Measurements from ENCODE around the gene DTD2.
A peak's percentile ranks its signal among the peaks of the same experiment; 100 is the strongest.

DTD2 gene

DNA sequence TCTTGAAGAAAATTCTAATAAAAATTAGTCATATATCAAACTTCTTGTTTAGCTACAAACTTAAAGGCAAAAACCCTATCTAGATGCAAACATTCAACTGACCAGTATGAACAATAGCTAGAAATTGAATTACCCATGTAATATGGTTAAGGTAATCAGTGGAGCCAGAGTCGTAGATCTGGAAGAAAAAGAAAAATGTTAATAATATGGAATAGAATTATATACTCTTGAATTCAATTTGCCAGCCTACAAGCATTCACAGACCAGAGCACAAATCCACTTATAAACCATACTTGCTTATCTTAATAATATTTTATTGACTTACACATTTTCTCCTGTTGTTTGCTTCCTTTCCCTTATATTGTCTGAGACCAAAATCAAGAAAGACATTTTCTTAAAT, 29.3 kb downstream of the DTD2 start:
- no peak overlapping the region for H3K4me3 ChIP-seq (ENCODE audit: low read length)
- TF ChIP-seq ZNF274 (IDR thresholded peaks at IDR 0.05; ENCODE audit: low read depth, low read length) = no peak

DNA sequence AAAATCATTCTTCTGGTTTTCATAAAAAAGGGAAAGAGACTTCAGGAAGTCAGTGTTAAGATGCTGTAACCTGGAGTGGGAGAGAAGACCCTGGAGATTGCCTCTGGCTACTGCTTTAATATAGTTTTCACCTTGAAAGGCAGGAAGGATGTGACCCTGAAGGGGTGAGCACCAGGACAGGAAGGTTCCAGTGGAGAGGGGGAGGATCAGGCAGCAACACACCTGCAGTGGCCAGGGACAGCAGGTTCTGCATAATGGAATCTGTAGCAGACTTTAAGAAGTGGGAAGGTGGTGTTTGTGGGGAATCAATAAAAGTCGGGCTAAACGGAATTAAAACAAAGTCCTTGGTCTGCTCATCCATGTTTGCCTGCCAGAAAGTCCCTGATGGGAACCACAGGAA, 30.6 kb downstream of the DTD2 start:
- no peak for TF ChIP-seq ZNF274 (IDR thresholded peaks at IDR 0.05; ENCODE audit: low read depth, low read length)
- H3K4me3 ChIP-seq (ENCODE audit: low read length) = no peak overlapping the region

DNA sequence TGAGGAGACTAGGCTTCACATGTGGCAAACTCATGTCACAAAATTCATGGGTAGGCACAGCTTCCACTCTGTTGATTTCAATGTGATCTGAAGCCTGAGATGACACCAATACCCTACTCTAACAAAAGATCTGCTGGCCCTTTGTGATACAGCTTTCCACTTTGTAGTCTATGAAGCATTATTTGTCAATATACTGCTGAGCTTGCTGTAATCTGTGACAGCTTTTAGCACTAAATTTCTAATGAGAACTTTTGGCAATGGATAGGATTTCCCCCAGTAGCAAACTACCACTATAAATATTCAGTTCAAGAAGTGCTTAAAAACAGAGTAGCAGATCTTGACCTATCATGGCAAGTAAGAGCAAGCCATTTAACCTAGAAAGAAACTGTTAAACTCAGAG, 31.4 kb downstream of the DTD2 start:
- no peak for TF ChIP-seq ZNF274 (IDR thresholded peaks at IDR 0.05; ENCODE audit: low read depth, low read length)
- no peak overlapping the region for H3K4me3 ChIP-seq (ENCODE audit: low read length)

DNA sequence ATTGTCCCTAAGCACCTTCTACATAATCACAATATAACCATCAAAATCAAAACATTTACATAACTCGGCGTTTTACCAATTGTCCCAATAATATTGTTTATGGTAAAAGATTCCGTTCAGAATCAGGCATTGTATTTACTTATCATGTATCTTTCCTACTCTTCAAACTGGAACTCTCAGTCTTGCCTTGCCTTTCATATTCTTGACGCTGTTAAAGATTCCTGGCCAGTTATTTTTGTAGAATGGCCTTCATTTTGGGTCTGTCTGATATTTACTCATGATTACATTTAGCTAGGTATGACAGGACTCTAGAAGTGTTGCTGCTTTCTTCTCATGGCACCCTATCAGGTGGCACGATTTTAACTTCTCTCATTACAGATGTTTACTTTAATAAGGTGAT, 36.1 kb downstream of the DTD2 start:
- H3K4me3 ChIP-seq (ENCODE audit: low read length) = no peak overlapping the region
- TF ChIP-seq ZNF274 (IDR thresholded peaks at IDR 0.05; ENCODE audit: low read depth, low read length) = no peak

DNA sequence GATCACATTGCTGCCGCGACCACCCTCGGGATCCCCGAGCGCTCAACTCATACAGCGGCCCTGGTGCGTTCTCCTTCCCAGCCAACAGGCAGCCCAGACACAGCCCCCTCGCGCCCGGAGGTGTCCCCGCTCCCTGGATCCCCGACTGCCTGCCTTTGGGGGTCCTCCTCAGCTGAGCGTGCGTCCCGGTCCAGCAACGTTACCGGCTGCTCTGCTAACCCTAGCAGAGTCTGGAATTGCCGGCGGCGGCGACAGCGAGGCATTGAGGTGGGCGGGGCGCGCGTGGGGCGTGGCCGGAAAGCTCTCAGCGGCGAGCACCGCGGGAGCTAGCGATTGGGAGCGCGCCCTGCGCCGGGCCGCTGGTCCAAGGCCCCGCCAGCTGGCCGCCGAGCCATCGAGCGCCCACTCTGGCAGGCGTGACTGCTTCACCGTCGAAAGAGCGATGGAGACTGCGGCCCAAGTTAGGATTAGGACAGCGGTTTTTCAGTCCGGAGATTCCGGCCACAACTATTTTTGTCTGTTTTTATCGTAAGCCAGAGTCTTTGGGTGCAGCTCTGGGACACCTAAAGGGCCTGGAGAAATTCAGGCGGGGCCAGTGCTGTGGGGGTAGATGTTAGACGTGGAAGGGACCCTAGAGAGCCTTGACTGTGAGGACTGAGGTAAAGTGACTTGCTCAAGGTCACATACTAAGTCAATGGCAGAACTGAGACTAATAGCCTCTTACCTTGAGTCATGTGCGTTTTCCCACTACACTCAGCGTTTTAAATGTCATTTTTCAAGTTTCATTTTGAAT, 36.8 kb downstream of the DTD2 start, which contains the start of gene HEATR5A:
Gene HEATR5A (minus strand): TSS at position 232 of the 793 bp plus-strand sequence. CDS start 17,575 bp downstream, outside the sequence.
- peak within 1 kb of the TSS; percentile 86 for H3K4me3 ChIP-seq (ENCODE audit: low read length)
- TF ChIP-seq ZNF274 (IDR thresholded peaks at IDR 0.05; ENCODE audit: low read depth, low read length) = no peak

DNA sequence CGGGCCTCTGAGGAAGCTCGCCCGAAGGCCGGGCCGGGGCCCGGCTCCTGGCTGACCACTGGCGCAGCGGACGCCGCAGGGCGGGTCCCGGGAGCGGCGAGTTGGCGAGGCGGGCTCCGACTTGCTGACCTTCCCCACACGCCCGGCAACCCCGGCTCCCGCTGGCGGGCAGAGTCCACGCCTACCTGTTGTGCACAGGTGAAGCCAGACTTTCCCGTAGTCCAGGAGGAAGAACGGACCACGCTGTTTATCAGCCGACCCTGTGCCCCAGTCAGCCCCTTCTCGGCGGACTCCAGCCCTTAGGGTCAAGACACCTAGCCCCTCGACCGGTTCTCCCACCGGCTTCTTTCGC, 37.4 kb downstream of the DTD2 start:
- H3K4me3 ChIP-seq (ENCODE audit: low read length) = peak overlapping the region; percentile 86

DNA sequence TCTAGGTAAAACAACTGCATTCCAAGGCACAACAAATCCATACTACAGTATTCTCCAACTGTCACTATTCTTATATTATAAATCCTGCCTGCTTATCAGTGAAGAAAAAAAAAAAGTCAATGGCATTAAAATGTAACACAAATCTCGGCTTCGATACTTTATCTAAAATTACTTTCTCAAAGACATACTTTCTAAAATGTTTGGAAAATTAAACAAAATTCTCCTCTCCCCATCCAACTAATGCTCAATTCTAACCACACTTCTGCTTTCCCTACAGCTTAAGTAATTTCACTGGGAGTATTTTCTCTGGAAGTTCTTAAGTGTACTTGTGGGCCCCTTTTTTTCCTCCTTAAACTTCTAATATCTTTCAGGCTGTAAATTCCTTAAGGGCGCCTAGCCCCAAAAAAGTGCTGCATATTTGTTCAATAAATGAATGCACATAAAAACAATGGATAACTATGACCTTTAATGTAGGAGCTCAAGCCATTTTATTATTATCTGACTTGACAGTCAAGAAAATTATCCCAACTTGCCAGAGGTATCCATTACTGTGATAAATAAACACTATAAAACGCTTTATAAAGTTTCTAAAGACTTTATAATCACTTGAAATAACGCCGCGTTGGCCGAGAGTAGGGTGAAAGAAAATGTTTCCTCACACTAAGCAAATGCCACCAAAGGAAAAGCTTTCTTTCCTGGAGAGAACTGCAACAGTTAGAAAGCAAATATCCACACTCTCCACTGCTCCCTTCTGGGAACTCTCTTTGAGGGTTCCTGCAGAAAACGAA, 37.9 kb downstream of the DTD2 start:
- peak overlapping the region; percentile 86 for H3K4me3 ChIP-seq (ENCODE audit: low read length)
- TF ChIP-seq ZNF274 (IDR thresholded peaks at IDR 0.05; ENCODE audit: low read depth, low read length) = no peak

More for the DNA sequence above, 37.4 kb downstream of the DTD2 start:
- TF ChIP-seq ZNF274 (IDR thresholded peaks at IDR 0.05; ENCODE audit: low read depth, low read length) = no peak

DNA sequence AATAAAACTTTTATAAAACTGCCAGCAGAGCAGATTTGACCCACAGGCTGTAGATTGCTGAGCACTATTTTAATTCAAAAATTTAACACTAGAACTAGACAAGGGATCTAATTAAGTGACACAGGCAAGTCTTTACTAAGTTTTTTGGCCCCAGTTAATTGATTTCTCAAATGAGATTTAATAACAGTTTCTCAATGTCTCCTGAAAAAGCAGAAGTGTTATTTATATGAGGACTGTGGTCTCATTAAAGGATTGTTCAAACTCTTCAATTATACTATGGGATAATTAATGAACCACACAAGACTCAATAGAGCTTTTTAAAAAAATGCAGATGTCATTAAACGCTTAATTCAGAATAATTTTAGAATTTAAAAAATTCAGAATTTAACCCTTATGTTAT, 38.9 kb downstream of the DTD2 start:
- H3K4me3 ChIP-seq (ENCODE audit: low read length) = no peak overlapping the region

DNA sequence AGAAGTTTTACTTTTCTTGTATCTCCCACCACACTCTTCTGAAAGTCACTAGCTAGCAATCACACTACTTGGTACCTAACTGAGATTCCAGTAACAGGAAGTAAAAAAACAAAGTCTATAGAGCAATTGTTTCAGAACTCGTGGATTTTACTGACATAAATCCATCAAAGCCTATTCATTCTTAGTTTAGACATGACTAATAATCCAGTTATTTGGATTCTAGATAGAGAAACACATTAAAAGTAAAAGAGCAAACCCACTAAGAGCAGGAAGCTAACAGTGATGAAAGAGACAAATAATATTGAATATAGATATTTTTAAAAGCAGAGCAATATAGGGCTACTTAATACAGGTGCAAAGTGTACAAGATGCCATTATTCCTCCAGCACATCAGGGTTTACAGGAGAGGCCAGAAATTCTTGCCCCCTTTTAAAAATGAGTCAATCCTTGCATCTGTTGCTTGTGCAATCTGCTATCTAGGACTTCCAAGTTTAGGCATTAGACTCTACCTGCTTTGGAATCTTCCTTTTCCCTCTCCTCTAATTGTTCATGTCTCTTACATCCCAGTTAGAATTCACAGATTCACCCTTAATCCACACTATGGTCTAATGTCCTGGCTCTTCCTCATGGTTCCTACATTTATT, 43.0 kb downstream of the DTD2 start:
- TF ChIP-seq ZNF274 (IDR thresholded peaks at IDR 0.05; ENCODE audit: low read depth, low read length) = no peak
- H3K4me3 ChIP-seq (ENCODE audit: low read length) = no peak overlapping the region

More for the DNA sequence above, 38.9 kb downstream of the DTD2 start:
- no peak for TF ChIP-seq ZNF274 (IDR thresholded peaks at IDR 0.05; ENCODE audit: low read depth, low read length)

DNA sequence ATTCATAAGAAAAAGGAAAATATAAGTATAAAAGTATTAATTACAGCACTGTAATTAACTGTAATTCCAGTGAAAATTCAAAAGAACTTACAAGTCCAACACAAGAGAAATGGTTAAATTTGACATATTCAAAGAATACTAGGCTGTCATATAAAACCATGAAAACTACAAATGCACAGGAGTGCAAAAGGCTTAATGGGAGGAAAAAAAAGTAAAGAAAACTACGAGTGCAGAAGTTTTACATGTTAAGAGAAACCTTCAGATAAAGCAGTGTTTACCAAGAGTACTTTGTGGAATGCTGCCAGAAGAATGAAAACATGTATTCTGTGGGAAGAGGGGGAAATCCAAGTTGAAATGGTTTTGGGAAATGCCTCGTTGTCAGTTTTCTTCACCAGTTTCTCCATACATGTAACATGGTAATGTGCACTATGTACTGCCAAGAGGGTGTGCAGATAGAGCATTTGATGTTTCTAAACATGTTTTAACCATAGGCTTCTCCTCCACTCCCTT, 46.0 kb downstream of the DTD2 start:
- TF ChIP-seq ZNF274 (IDR thresholded peaks at IDR 0.05; ENCODE audit: low read depth, low read length) = no peak
- no peak overlapping the region for H3K4me3 ChIP-seq (ENCODE audit: low read length)

DNA sequence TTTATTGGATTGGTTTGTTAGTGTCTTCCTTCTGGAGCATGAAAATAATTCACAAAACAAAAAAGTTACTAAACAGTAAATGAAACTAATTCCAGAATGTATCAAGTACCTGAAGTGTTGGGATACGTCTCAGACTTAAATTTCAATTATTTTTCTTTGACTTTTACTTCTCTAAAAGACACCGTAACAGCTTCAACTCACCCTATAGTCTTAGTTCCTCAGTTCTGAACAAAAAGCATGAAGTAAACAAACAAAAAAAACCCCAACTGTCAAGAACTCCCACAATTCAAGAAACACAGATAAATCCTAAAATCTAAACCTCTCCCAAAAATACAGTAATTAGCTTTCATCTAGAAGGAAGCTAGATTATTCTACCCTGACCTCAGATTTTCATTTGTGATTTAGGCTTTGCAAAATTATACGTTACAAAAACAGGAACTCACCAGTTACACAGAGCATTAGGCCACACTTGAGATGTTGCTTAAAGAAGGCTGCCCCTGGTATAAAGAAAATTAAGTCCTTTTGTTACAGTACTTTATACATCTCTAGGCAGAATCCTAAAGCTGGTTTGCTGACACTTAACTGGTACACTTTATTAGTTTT, 47.2 kb downstream of the DTD2 start:
- TF ChIP-seq ZNF274 (IDR thresholded peaks at IDR 0.05; ENCODE audit: low read depth, low read length) = no peak
- no peak overlapping the region for H3K4me3 ChIP-seq (ENCODE audit: low read length)

DNA sequence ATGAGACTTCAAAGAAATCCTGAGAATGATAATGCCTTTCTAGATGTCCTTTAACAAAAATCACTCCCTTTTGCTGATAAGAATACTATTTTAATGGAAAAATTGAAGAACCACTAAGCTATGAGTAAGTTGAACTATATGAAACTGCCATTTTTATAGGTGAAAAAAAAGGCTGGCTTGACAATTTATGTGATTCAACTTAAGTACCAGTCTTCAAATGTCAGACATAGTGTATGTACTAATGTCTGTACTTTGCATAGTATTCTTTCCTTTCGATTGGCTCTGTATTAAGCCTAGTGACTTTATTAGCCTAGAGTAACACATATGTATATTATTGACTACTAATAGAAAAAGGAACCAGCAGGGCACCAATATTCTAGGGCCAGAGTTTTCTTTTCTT, 48.9 kb downstream of the DTD2 start:
- TF ChIP-seq ZNF274 (IDR thresholded peaks at IDR 0.05; ENCODE audit: low read depth, low read length) = no peak

DNA sequence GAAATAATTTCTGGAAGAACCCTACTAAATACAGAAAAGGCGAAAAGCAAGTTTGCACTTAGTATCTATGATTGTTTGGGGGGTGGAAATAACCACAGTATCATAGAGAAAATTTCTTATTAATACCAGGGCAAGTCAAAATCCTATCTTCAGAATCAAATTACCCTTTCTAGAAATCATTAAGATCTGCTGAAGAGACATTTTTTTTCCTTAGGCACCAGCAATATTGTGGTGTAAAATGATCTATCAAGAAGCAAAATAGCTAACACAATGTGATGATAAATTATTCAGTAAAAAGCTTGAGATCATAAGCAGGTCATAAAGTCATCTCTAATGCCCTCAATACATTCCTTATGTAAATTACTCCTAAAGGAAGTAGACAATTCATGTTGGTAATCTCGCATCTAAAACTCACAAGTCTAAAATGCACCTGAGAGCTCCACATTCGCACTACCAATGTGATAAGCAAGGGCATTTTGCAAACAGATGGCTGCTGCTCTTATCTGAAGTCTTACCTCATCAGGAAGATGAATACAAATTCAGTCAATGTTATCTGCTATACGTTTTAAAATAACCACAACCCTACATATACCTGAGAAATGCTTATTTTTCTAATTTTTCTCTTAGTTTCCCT, 51.6 kb downstream of the DTD2 start:
- no peak overlapping the region for H3K4me3 ChIP-seq (ENCODE audit: low read length)
- no peak for TF ChIP-seq ZNF274 (IDR thresholded peaks at IDR 0.05; ENCODE audit: low read depth, low read length)

More for the DNA sequence above, 48.9 kb downstream of the DTD2 start:
- no peak overlapping the region for H3K4me3 ChIP-seq (ENCODE audit: low read length)
